B cell (primary cell): ENCODE results near the gene BIRC5. TPM values are rescaled to one million over a fixed set of nuclear protein-coding genes. Genes with fewer than 3 reads are reported as not detected.

ENCODE experiments used
- ATAC-seq: fragments of 200-7000 bp; cut with Tn5 transposase; one replicate; pipeline ENCODE4 v1.10.0; 2021; ENCODE audit warnings: low read depth, mild to moderate bottlenecking, moderate number of reproducible peaks, moderate library complexity
- CTCF ChIA-PET: fragments of 350-600 bp; sonication (Branson Sonifier 250); formaldehyde crosslinking; loops from one replicate; lab custom pipeline; 2021; ENCODE audit warnings: antibody characterized with exemption, inconsistent platforms; lab: Charles Lee
- POLR2A ChIA-PET: fragments of 350-600 bp; sonication (Branson Sonifier 250); formaldehyde crosslinking; loops from one replicate; lab custom pipeline; 2021; ENCODE audit warnings: antibody characterized with exemption; lab: Charles Lee
- DNase-seq: peaks from one replicate; pipeline ENCODE4 v3.0.0; 2013
- H2AFZ ChIP-seq: 2 replicates; pipeline ENCODE4 v1.6.1; 2012; ENCODE audit warnings: mild to moderate bottlenecking, low read depth, low read length; ENCODE audit not compliant: insufficient read depth, poor library complexity, severe bottlenecking
- H3K27ac ChIP-seq, 2 donors: 1 replicate in 1 of 2; 2 replicates in 1 of 2; pipeline ENCODE4 v1.5.1; 2012 to 2013; ENCODE audit warnings: low read length in 2 of 2, mild to moderate bottlenecking in 2 of 2, moderate library complexity in 1 of 2
- H3K27me3 ChIP-seq, 4 experiments: fragments of 200-600 bp in 1 of 4; sonication (generic) in 1 of 4; replicated peaks in 1 of 4; 1 replicate in 2 of 4; 2 replicates in 2 of 4; pipeline versions ENCODE4 v1.6.1 to v1.7.0; 2013 to 2016; ENCODE audit warnings: low read length in 3 of 4, mild to moderate bottlenecking in 2 of 4, mixed read lengths in 1 of 4, moderate library complexity in 1 of 4; ENCODE audit not compliant: insufficient read depth in 4 of 4, control insufficient read depth in 3 of 4; ENCODE audit errors: control extremely low read depth in 1 of 4
- H3K36me3 ChIP-seq, 2 experiments: replicated peaks in 1 of 2; 1 replicate in 1 of 2; 2 replicates in 1 of 2; pipeline versions ENCODE4 v1.6.1 to v1.7.1; 2013; ENCODE audit warnings: low read length in 1 of 2; ENCODE audit not compliant: insufficient read depth in 2 of 2, control insufficient read depth in 1 of 2; ENCODE audit errors: control extremely low read depth in 1 of 2, extremely low read depth in 1 of 2
- H3K4me1 ChIP-seq, 2 donors: fragments of 200-600 bp in 1 of 2; sonication (generic) in 1 of 2; 1 replicate in 1 of 2; 2 replicates in 1 of 2; pipeline versions ENCODE4 v1.5.1 to v1.6.1; 2013 to 2017; ENCODE audit warnings: low read length in 2 of 2; ENCODE audit not compliant: control insufficient read depth in 2 of 2, insufficient read depth in 2 of 2
- H3K4me2 ChIP-seq: replicated peaks from 2 replicates; pipeline ENCODE3; 2012; ENCODE audit warnings: mild to moderate bottlenecking, low read depth, low read length; ENCODE audit not compliant: poor library complexity, severe bottlenecking
- H3K4me3 ChIP-seq, 5 experiments: fragments of 200-600 bp in 1 of 5; sonication (generic) in 1 of 5; 1 replicate in 3 of 5; 2 replicates in 2 of 5; pipeline versions ENCODE4 v1.5.1 to v1.7.0; 2011 to 2016; ENCODE audit warnings: low read length in 4 of 5, mild to moderate bottlenecking in 4 of 5, low read depth in 2 of 5, control low read depth in 1 of 5, moderate library complexity in 1 of 5; ENCODE audit not compliant: insufficient read depth in 1 of 5; ENCODE audit errors: control extremely low read depth in 1 of 5, extremely low read depth in 1 of 5
- H3K79me2 ChIP-seq: fragments of 200-600 bp; sonication (generic); one replicate; pipeline ENCODE4 v1.6.0; 2016; ENCODE audit warnings: low read length; ENCODE audit not compliant: control insufficient read depth, insufficient read depth
- H3K9ac ChIP-seq: fragments of 200-600 bp; sonication (generic); 2 replicates; pipeline ENCODE4 v1.6.1; 2017; ENCODE audit warnings: mild to moderate bottlenecking, low read length, moderate library complexity
- H3K9me3 ChIP-seq, 3 donors: one replicate each; pipeline versions ENCODE4 v1.6.1 to v1.7.1; 2013; ENCODE audit warnings: low read length in 2 of 3; ENCODE audit not compliant: control insufficient read depth in 2 of 3, insufficient read depth in 1 of 3; ENCODE audit errors: control extremely low read depth in 1 of 3
- H4K20me1 ChIP-seq: 2 replicates; pipeline ENCODE4 v1.6.0; 2012; ENCODE audit warnings: mild to moderate bottlenecking, low read length; ENCODE audit not compliant: insufficient read depth, control insufficient read depth, poor library complexity, severe bottlenecking
- H3K27ac Mint-ChIP-seq: one replicate; pipeline ENCODE4 v1.8.0; 2021; ENCODE audit warnings: mixed read lengths
- H3K27me3 Mint-ChIP-seq: one replicate; pipeline ENCODE4 v1.8.0; 2021; ENCODE audit warnings: mixed read lengths
- H3K4me1 Mint-ChIP-seq: one replicate; pipeline ENCODE4 v1.8.0; 2021; ENCODE audit warnings: mixed read lengths
- H3K4me3 Mint-ChIP-seq: one replicate; pipeline ENCODE4 v1.8.0; 2021; ENCODE audit warnings: mixed read lengths
- H3K9me3 Mint-ChIP-seq: one replicate; pipeline ENCODE4 v1.8.0; 2022; ENCODE audit warnings: mixed read lengths; ENCODE audit not compliant: insufficient read depth
- CTCF ChIP-seq: fragments of 200-600 bp; IDR thresholded peaks from one replicate; pipeline ENCODE4 v1.8.0; 2022; ENCODE audit warnings: antibody characterized with exemption, mild to moderate bottlenecking
- EZH2 ChIP-seq: IDR thresholded peaks from 2 replicates; pipeline ENCODE4 v1.6.1; 2012; ENCODE audit warnings: borderline replicate concordance, low read depth, mild to moderate bottlenecking, moderate library complexity, low read length; ENCODE audit not compliant: insufficient read depth, poor library complexity, severe bottlenecking
- WGBS: methylation state at CpG from one replicate; pipeline ENCODE4 v1.1.5; 2013; ENCODE audit warnings: missing lambda C conversion rate; ENCODE audit not compliant: insufficient coverage; 5-methylcytosine and 5-hydroxymethylcytosine counted together
- intact Hi-C: fragments of 100-400 bp; cut with micrococcal nuclease; formaldehyde crosslinking; loops from one replicate; pipeline ENCODE4 v1.10.0; 2022
- polyA plus RNA-seq: library from polyadenylated mRNA; depleted of rRNA; stranded (reverse); fragments of >200 nt; gene quantifications from 2 replicates; pipeline ENCODE4 v1.2.3, GENCODE V29; 2012
- total RNA-seq, 2 donors: library from RNA; stranded (reverse); fragments of 120-200 nt in 1 of 2; gene quantifications; 1 replicate in 1 of 2; 2 replicates in 1 of 2; pipeline versions ENCODE4 v1.2.3 to v1.2.4, GENCODE V29; 2013 to 2022

BIRC5 gene
- total and polyA plus RNA-seq, 2 donors (not counting 1 experiment from before 2014, with no cell fraction given) = 0.33 to 0.84 TPM

- no peak overlapping the region for H3K9ac ChIP-seq
- DNase-seq = no peak
- H2AFZ ChIP-seq = no peak overlapping the region
- Mint-ChIP-seq H3K9me3 (no peaks in the 10 kb centered on the region), H3K27ac (no peak overlapping the region), H3K27me3 (no peaks in the 10 kb centered on the region), H3K4me3 (no peak overlapping the region), H3K4me1 (peaks cover 29% of the 10 kb centered on the region)
- no peak overlapping the region for H3K27ac ChIP-seq
- no peaks in the 10 kb centered on the region for H4K20me1 ChIP-seq
- H3K4me2 ChIP-seq = no peak overlapping the region
- H3K4me3 ChIP-seq = no peak overlapping the region
- no peaks in the 10 kb centered on the region for H3K36me3 ChIP-seq
- CTCF ChIA-PET = interaction anchor here (13.0 to 19.2 kb wide), 2 partner anchors 44 to 71 kb away, joined by 142 to 357 read pairs; no protein-coding TSS in a partner anchor
- no peaks in the 10 kb centered on the region for H3K27me3 ChIP-seq
- peaks cover 4% of the 10 kb centered on the region for H3K79me2 ChIP-seq
- TF ChIP-seq EZH2 (no peak), CTCF (no peak)
- WGBS = 97% methylated on average over 9 of the region's 13 CpGs
- peaks cover 13 to 20% of the 10 kb centered on the region in 2 donors for H3K4me1 ChIP-seq
- H3K9me3 ChIP-seq = no peaks in the 10 kb centered on the region
- POLR2A ChIA-PET = interaction anchor here (0.7 to 19.6 kb wide), 2 partner anchors 28 to 48 kb away, joined by 5 to 432 read pairs; partner anchors contain the start of genes TMC6 and TMC8
- intact Hi-C loops = no loop called here
- no peak for ATAC-seq
These were observed 31.5 kb upstream of the BIRC5 start for GRCh38 chr17:78182504-78182903.

GRCh38 chr17:78183916-78184315 lies 30.1 kb upstream of the BIRC5 start:
- ChIA-PET CTCF (interaction anchor here (0.9 to 19.2 kb wide), 4 partner anchors 9 to 71 kb away, joined by 3 to 357 read pairs (median 5); no protein-coding TSS in a partner anchor), POLR2A (interaction anchor here (19.6 kb wide), 1 partner anchor 49 kb away, joined by 432 read pairs; the partner anchor contains the start of genes TMC6 and TMC8)
- Histone ChIP-seq H3K79me2 (peaks cover 4% of the 10 kb centered on the region), H4K20me1 (no peaks in the 10 kb centered on the region), H2AFZ (no peak overlapping the region), H3K9ac (no peak overlapping the region), H3K27ac (no peak overlapping the region), H3K9me3 (no peaks in the 10 kb centered on the region), H3K27me3 (no peaks in the 10 kb centered on the region), H3K4me1 (peaks cover 22 to 30% of the 10 kb centered on the region in 2 donors), H3K4me2 (no peak overlapping the region), H3K36me3 (no peaks in the 10 kb centered on the region), H3K4me3 (no peak overlapping the region)
- TF ChIP-seq CTCF (no peak), EZH2 (no peak)
- WGBS = 95% methylated on average over 9 of the region's 12 CpGs
- intact Hi-C loops = no loop called here
- no peak for ATAC-seq
- DNase-seq = no peak
- H3K4me1 Mint-ChIP-seq = peaks cover 30% of the 10 kb centered on the region
- H3K9me3 Mint-ChIP-seq = no peaks in the 10 kb centered on the region
- no peak overlapping the region for H3K27ac Mint-ChIP-seq
- H3K4me3 Mint-ChIP-seq = no peak overlapping the region
- H3K27me3 Mint-ChIP-seq = no peaks in the 10 kb centered on the region
